ENCODE data around the gene CRAT.
A peak's percentile ranks its signal among the peaks of the same experiment; 100 is the strongest.
"Not testable (repeated sequence)": the region's sequence is repeated elsewhere in the genome, so short reads cannot be mapped to it uniquely, and the experiment has no call there.

Gene CRAT

GRCh38 chr9:129118799-129119198 lies 8.2 kb upstream of the CRAT start:
- TF ChIP-seq CTCF (IDR thresholded peaks at IDR 0.05; ENCODE audit: control extremely low read depth, extremely low read depth, low read depth, missing control alignments) = no peak
- POLR2A ChIA-PET = interaction anchor here (0.5 to 0.6 kb wide), 2 partner anchors 395 to 565 kb away, joined by 3 to 4 read pairs; partner anchors contain the start of gene ZDHHC12
- DNase-seq (ENCODE audit: extremely low spot score) = no peak
- CTCF ChIA-PET = interaction anchor here (5.8 kb wide), 1 partner anchor 12 kb away, joined by 44 read pairs; no protein-coding TSS in a partner anchor

- ChIA-PET POLR2A (no interaction called here), CTCF (interaction anchor here (1.5 to 5.8 kb wide), 6 partner anchors 9 to 510 kb away, joined by 5 to 38 read pairs (median 10); no protein-coding TSS in a partner anchor)
- no peak for TF ChIP-seq CTCF (IDR thresholded peaks at IDR 0.05; ENCODE audit: control extremely low read depth, extremely low read depth, low read depth, missing control alignments)
- DNase-seq (ENCODE audit: extremely low spot score) = no peak
Measured at GRCh38 chr9:129113645-129114304, 3.2 kb upstream of the CRAT start.

GRCh38 chr9:129112526-129112925 lies 1.9 kb upstream of the CRAT start:
- DNase-seq (ENCODE audit: extremely low spot score); POLR2A ChIA-PET: not testable (repeated sequence)
- CTCF ChIA-PET = interaction anchor here (1.4 to 5.8 kb wide), 7 partner anchors 10 to 511 kb away, joined by 3 to 38 read pairs (median 6); no protein-coding TSS in a partner anchor

GRCh38 chr9:129111528-129112151 lies 1.0 kb upstream of the CRAT start:
- POLR2A ChIA-PET = interaction anchor here (0.5 to 1.7 kb wide), 3 partner anchors 31 to 409 kb away, joined by 4 to 5 read pairs (median 5); no protein-coding TSS in a partner anchor
- CTCF ChIA-PET = interaction anchor here (1.4 to 5.8 kb wide), 5 partner anchors 11 to 499 kb away, joined by 3 to 38 read pairs (median 6); no protein-coding TSS in a partner anchor
- TF ChIP-seq CTCF (IDR thresholded peaks at IDR 0.05; ENCODE audit: control extremely low read depth, extremely low read depth, low read depth, missing control alignments) = no peak
- peak; percentile 52 for DNase-seq (ENCODE audit: extremely low spot score)

GRCh38 chr9:129109952-129110739 lies 447 bp downstream of the CRAT start:
- ChIA-PET POLR2A (interaction anchor here (1.7 kb wide), 1 partner anchor 33 kb away, joined by 5 read pairs; no protein-coding TSS in a partner anchor), CTCF (interaction anchor here (0.6 to 5.2 kb wide), 2 partner anchors 21 to 33 kb away, joined by 3 to 25 read pairs; no protein-coding TSS in a partner anchor)
- TF ChIP-seq CTCF (IDR thresholded peaks at IDR 0.05; ENCODE audit: control extremely low read depth, extremely low read depth, low read depth, missing control alignments) = no peak
- no peak for DNase-seq (ENCODE audit: extremely low spot score)

GRCh38 chr9:129109537-129109903 lies 1.1 kb downstream of the CRAT start:
- POLR2A ChIA-PET = no interaction called here
- no peak for TF ChIP-seq CTCF (IDR thresholded peaks at IDR 0.05; ENCODE audit: control extremely low read depth, extremely low read depth, low read depth, missing control alignments)
- CTCF ChIA-PET = interaction anchor here (0.6 kb wide), 1 partner anchor 22 kb away, joined by 3 read pairs; no protein-coding TSS in a partner anchor
- DNase-seq (ENCODE audit: extremely low spot score) = no peak
